GM19452 (cell line): Measurements from ENCODE around the gene TCERG1L.

Source experiments
- ATAC-seq: cut with Tn5 transposase; IDR thresholded peaks from one replicate; pipeline ENCODE4 v1.9.1; 2021; ENCODE audit not compliant: unreplicated experiment

Gene TCERG1L

DNA sequence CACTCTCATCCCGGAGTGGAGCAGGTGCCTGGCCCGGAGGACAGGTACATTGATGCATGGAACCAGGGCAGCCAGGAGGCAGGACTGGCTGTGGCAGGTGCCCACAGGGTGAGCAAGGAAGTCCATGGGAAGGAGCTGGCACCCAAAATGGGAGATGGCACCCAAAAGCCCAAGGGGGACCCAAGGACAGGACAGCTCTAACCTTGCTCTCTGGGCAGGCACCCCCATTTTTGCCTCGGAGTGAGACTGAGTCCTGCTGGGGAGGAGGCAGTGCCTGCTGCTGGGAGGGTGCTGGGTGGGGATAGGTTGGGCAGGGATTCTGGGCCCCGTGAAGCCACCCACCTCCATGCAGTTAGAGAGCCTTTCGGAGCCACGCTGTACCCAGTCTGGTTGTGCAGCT is 234.5 kb downstream of the TCERG1L start:
- ATAC-seq = no peak

DNA sequence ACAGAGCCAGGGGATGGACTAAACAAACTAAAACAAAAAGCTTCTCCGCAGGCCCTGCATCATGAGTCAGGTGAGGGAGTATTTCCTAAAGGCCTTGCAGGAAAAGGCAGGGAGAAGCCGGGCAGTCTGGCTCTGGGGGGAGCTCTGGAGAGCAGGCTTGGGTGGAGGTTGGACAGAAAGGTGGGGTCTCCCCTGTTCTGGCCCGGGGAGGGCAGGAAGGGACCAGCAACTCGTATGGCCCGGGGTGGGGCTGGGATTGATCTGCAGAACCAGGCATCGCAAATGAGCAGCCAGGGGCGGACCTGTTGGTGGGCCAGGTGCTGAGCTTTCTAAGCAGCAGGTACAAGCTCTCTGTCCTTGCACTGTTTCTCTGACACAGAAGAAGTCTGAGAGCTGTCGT is 235.2 kb downstream of the TCERG1L start:
- ATAC-seq = no peak

DNA sequence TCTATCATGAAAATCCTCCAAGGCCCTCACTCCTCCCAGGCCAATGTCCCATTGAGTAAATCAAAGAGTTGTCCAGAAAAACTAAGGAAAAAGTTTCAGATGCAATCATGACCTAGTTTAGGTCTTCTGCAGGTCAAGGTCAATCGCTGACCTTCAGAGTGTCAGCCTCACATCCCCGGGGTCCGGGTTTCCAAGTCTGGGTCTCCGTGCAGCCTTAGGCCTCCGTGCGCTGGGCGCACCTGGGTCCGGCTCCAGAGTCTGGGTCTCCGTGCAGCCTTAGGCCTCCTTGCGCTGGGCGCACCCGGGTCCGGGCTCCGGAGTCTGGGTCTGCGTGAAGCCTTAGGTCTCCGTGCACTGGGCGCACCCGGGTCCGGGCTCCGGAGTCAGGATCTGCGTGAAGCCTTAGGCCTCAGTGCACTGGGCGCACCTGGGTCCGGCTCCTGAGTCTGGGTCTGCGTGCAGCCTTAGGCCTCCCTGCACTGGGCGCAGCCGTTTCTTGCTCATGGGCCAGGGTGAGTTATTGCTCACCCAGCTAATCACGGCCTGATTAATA is 236.2 kb downstream of the TCERG1L start:
- no peak for ATAC-seq

DNA sequence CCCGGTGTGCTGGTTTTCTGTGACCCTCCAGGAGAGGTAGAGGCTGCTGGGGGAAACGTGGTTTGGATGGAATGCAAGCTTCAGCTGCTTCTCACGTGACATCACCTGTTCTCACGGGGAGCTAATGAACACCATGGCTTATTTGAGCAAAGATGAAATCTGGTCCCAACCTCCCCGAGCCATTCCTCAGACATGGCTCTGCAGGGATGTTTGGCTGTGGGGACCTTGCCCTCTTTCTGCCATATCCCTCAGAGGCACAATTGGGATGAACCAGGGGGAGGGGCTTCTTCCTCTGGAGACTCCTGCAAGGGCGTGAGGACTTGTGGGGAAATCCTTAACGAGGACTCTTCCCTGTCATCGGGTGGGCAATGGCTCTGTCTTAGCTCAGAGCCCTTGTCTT is 236.8 kb downstream of the TCERG1L start:
- ATAC-seq = no peak

DNA sequence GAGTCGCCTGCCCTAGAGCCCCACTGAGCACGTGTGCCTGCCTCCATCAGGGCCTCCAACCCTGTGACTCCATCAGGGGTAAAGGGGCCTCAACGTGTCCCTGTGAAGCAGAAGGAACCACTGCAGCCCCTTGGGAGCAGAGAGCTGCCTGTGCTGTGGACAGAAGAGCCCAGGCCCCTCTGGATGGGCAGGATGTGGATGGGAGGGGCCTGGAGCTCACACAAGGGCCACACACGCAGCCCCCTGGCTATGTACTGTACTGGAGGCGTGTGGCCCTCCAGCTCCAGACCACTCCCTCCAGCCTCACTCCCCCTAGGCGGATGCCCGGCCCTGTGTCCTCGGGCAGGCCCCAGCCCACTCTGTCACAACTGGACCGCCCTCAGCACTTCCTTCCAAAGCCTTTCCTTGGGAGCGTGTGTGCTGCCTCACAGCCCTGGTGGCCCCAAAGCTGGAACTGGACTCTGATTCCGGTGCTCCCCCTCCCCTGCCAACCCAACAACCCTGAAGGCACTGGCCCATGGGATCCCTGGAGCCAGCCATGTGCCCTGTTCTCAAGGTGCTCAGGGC is 238.0 kb downstream of the TCERG1L start:
- ATAC-seq = no peak

DNA sequence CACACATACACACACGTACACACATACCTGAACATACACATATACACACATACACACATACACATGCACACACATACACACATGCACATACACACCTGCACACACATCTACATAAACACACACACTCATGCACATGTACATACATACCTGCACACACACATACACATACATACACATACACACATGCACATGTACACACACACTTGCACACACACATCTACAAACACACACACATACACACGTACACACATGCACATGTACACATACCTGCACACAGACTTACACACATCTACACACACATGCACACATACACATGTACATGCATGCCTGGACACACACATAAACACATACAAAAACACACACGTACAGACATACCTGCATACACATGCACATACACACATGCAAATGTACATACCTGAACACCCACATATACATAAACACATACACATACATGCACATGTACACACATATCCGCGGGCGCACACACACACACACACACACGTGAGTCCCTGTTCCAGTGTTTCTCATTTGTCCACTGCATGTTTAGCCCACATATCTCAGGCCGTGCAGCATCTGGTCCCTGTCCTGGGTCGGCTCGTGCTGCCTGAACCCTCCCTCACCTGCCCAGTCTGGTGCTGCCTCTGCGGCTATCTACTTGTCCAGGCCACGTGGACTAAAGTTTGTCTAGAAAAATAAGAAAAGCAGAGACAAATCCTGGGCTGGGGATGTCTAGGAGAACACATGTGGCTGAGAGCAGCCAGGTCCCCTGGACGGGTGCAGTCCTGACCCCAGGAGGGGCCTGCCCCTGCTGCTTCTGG is 238.7 kb downstream of the TCERG1L start:
- ATAC-seq = no peak

DNA sequence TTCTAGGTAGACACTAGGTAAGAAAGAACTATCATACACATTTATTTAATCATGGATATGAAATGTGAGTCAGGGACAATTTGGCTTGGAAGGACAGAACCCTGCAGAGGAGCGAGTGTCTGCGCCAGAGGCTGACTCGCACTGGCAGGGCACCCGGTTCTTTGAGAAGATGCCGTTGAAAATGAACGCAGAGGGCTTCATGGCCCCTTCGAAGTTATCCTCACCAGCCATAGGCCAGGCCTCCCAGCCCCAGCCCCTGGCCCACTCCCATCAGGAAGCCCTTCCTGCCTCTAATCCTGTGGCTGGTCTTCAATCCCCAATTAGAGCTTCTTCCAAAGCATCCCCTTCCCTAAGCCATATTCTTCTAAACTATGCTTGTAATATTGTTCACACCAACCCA is 239.8 kb downstream of the TCERG1L start:
- no peak for ATAC-seq

DNA sequence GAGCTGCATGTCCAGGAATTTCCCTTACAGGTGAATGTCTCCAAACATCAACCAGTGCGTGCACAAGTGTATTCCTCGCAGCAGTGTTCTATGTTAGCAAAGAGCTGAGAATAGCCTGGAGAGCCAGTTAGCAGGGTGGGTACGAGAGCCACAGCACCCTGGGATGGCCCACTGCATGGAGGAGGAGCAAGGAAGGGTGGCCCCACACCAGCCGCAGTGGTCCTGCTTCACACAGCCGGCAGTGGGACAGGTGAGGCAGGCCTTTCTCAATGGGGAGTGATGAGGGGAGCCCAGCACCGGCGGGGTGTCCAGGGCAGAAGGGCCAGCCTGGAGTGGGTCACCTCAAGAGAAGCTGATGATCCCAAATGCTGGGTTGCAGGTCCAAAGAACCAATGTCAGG is 240.7 kb downstream of the TCERG1L start:
- ATAC-seq = no peak

DNA sequence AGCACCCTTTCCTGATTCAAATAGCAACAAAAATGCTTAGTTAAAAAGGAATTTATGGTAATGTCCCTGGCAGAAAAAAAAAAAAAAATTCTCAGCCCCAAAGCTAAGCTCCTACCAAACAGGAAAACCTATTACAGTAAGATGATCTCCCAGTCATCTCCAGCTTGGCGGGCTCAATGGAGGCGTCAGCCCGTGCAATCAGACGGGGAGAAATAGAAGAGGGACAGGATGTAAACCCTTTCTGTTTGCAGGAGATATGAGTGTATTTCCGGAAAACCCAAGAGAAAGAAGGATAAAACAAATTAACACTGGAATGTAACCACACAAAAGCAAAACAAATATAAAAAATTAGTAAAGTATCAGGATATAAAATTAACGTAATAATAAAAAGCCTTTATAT is 242.8 kb downstream of the TCERG1L start:
- ATAC-seq = no peak

DNA sequence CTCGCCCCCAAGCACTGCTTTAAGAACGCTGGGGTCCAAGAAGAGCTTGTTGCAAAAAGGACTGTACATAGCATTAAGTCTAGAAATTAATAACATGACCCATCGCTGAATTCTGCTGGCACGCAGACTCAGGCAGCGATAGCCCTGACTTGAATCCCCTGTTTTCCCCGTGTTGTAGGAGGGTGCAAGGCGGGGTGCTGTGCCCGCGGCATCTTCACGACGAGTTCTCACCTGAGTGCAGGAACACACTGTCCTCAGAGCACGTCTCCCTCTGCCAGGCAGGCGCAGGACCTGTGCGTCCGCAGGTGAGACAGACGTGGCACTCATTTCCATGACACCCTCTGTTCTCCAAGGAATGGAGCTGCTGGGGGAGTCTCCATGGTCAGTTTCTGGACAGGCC is 243.2 kb downstream of the TCERG1L start:
- no peak for ATAC-seq

DNA sequence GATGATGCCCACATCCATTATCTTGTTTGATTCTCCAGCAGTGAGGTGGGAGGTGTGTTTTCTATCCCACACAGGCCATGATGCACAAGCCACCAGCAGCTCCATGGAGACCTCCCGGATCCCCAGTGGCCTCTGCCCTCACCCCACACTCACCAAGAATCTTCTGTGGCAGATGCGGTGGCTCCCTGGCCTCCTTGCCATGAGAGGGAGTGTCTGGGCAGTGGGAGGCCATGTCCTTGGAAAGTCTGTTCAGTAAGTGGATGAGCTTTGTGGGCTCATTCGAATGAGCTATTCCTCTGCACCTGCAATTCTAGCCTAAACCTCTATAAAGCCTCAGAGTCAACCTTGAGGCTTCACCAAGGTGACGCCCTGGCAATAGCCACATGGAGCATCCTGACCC is 243.8 kb downstream of the TCERG1L start:
- no peak for ATAC-seq

DNA sequence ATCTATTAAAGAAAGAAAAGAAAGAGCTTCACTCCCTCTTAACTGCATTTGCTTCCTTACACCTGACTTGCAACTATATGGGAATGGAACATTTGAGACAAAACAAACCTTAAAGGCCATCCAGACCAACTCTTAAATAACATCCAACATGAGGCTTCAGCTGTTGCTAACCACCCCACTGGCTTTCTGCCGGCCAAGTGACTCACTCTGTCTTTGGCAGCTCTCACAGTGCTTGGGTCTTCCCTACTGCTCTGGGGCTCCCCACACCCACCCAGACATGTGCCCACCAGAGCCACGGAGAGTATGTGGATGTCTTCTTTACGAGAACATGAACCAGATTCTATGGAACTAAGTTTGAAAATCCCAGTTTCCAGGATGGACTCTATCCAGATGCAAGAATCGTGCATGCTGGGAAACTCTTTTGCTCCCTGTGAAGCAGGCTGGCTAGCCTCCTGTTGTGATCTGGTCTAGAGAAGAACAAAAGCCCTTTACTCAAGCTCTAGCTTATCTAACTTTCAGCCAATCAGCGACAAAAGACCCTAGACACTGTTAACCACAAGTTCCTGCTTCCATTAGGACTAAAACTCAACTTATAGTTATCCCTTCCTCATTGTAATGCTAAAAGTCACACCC is 245.7 kb downstream of the TCERG1L start:
- no peak for ATAC-seq

DNA sequence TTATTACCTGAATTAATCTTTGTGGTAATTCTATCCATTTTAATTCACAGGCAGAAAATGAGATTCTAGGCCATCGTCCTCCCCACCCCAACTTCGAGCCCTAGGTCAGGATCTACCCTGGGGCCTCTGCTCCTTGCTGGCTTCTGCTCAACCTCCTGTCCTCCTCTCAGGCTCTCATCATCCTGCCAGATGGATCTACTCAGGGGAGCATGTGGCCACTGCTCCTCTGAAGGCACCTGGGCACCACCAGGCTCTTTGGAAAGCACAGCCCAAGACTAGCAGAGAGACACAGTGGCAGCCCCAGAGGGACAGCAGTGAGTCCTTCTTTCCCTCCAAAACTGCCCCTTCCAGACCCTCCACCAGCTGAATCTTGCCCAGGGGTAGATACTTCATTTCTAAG is 248.2 kb downstream of the TCERG1L start:
- no peak for ATAC-seq

DNA sequence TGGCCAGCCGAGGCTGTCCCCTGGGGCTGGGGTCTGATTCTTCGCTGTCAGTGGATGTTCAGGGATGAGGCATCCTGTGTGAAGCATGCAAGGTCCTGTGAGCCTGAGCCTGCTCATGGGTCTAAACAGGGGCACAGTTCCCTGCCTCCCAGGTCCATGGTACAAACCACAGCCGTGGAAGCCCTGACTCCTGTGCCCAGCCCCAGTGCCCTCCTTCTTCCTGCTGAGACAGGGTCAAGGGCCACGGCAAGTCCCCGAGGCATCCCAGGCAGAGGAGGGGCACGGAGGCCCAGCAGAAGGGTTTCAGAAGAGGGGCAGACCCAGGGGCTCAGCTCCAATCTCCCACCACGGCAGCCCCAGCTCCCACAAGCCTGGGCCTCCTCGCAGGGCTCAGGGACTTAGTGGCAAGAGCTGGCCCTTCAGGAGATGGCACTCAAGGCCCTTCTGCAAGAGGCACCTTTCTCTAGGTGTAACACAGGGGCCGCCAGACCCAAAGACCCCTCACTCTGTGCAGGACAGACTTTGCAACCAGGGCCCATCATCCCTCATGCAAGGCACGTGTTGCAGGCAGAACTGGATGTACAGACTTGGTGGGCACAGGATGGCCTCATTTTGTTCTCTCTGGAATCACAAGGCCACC is 248.8 kb downstream of the TCERG1L start:
- ATAC-seq = no peak

DNA sequence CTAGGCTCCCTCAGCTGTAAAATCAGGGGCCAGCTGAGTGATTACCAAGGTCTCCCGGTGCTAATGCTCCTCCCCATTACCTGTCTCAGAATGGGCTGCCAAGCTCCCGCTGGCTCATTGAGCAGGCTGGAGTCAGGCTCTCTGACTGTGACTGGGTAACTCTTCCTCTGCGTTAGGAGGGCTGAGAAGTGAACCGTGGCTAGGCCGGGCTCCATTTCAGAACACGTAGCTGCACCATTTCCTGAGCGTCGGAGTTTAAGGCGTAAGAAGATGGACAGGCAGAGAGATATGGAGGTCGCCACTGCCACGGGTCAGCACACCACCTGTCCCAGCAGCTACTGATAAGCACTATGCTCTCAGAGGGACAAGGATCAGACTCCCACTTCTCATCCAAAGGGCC is 250.3 kb downstream of the TCERG1L start:
- no peak for ATAC-seq

DNA sequence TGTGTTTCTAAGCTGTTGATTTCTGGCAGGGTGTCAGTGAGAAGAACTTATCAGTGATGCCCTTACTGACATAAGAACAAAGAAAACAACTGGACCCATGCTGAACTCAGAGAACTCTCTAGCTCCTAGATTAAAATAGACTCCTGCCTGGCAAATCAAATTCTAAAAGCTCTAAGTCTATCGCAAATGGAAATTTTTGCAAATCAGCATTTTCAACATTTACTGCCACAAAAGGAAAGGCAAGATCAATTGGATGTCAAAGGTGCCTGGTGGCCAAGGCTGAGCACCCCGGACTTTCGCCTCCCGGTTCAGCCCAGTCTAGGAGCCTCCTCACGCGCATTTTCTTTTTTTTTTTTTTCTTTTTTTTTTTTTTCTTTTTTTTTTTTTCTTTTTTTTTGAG is 251.6 kb downstream of the TCERG1L start:
- no peak for ATAC-seq

DNA sequence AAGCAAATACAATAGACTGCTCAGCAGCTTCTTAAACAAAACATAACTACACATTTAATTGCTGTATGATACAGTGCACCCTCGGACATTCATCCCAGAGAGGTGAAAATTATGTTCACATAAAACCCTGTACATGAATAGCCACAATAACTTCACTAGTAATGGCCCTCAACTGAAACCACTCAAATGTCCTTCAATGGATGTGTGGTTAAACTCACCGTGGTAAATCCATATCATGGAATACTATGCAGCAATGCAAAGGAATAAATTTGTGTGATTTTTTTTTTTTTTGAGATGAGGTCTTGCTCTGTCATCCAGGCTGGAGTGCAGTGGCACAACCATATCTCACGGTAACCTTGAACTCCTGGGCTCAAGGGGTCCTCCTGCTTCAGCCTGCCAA is 252.7 kb downstream of the TCERG1L start:
- ATAC-seq = no peak

DNA sequence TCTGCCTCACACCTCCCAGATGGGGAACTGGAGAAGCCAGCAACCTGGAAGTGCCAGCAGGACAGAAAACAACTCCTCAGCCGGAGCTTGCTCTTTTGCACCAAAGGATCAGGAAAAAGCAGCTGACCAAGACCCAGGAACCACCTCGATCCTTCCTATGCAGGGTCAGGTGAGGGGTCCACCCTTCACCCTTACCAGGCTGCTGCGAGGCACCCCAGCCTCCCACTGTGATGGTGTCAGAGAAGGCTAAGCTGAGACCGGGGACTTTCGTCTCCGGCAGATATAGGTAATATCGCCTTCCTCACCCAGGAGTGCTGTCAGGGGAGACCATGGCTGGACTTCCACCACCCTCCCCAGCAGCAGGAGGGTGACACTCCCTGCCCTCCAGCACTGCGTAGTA is 254.7 kb downstream of the TCERG1L start:
- ATAC-seq = no peak

DNA sequence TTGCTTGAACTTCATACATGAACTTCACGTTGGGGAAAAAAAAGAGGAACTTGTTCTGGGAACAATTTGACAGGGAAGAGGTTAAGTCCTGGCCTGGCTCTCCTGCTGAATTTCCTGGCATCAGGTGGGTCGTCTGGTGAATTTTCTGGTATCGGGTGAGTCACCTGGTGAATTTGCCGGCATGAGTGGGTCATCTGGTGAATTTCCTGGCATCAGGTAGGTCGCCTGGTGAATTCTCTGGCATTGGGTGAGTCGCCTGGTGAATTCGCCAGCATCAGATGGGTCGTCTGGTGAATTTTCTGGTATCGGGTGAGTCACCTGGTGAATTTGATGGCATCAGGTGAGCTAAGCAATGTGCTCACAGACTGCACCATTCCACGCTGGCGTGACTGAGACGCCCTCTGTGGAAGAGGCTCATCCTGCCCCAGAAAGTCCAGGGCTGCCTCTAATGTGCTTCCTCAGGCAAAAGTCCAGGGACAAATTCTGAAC is 255.4 kb downstream of the TCERG1L start:
- no peak for ATAC-seq

DNA sequence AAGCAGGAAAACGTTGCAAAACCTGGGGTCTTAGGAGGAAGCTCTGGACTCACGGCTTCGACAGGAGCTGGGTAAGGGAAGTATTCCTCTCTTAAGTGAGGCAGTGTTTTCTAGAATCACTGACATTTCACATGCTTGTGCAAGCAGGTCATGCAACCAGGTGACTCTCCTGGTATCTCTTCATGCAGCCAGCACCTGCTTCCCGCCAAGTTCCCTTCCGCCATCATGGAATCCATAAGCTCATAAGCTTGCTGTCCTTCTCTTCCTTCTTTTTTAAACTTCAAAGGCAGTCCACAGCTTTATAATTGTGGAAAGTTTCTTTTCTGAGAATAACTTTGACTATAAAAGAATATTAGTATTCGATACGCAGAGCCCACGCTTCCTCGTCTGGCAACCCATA is 256.1 kb downstream of the TCERG1L start:
- ATAC-seq = no peak

DNA sequence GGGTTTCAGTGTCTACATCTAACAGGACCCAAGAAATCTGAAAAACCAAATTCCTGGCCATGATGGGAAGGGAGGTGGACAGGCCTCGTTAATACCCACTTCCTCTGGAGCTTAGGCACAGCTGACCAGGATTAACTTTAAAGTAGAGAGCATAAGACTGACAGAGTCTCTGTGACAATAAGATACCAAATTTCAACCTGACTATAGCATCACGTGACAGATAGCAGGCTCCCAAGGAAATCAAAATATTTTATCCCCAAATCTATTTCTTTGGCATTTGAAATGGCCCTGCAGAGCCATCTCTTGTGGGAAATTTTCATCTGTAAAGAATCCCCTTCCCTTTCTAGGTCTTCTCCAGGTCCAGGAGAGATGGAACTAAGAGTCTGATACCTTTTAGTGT is 258.3 kb downstream of the TCERG1L start:
- ATAC-seq = no peak
